Gastrocnemius medialis (tissue), 4 donors: ENCODE data around the gene RBKS. TPM values are rescaled to one million over a fixed set of nuclear protein-coding genes. Genes with fewer than 3 reads are reported as not detected.

Experiments
- ATAC-seq, 2 donors: fragments of 150-250 bp; one replicate each; pipeline ENCODE4 v1.9.1; 2016
- DNase-seq, 2 donors: peaks; one replicate each; pipeline ENCODE4 v3.0.0-alpha.2; 2019
- H3K27ac ChIP-seq, 4 donors: fragments of 200-600 bp; sonication (generic); 1 replicate in 1 of 4; 2 replicates in 3 of 4; pipeline ENCODE4 v1.5.1; 2016 to 2018; ENCODE audit warnings: mild to moderate bottlenecking in 2 of 4, moderate library complexity in 1 of 4
- H3K27me3 ChIP-seq, 3 donors: fragments of 200-600 bp; sonication (generic) in 2 of 3; 1 replicate in 1 of 3; 2 replicates in 2 of 3; pipeline versions ENCODE4 v1.5.1 to v1.6.0; 2016 to 2019; ENCODE audit warnings: mild to moderate bottlenecking in 1 of 3, moderate library complexity in 1 of 3
- H3K36me3 ChIP-seq, 2 donors: fragments of 200-600 bp; sonication (generic) in 1 of 2; one replicate each; pipeline ENCODE4 v1.5.1; 2017 to 2018
- H3K4me1 ChIP-seq, 2 donors: fragments of 200-600 bp; sonication (generic) in 1 of 2; one replicate each; pipeline ENCODE4 v1.5.1; 2016 to 2017; ENCODE audit warnings: mild to moderate bottlenecking in 2 of 2
- H3K4me3 ChIP-seq, 4 donors: fragments of 200-600 bp; sonication (generic) in 3 of 4; 1 replicate in 1 of 4; 2 replicates in 3 of 4; pipeline ENCODE4 v1.5.1; 2016 to 2019; ENCODE audit warnings: mild to moderate bottlenecking in 2 of 4
- H3K9me3 ChIP-seq, 3 donors: fragments of 200-600 bp; sonication (generic) in 2 of 3; 1 replicate in 1 of 3; 2 replicates in 2 of 3; pipeline ENCODE4 v1.5.1; 2016 to 2019
- CTCF ChIP-seq, 5 experiments: fragments of 450-650 bp in 3 of 5; fragments of 200-600 bp in 2 of 5; sonication (generic) in 2 of 5; IDR thresholded peaks in 4 of 5; conservative IDR thresholded peaks in 1 of 5; 1 replicate in 4 of 5; 2 replicates in 1 of 5; pipeline ENCODE4 v1.5.1; 2016 to 2019; ENCODE audit warnings: antibody characterized with exemption in 5 of 5, mild to moderate bottlenecking in 3 of 5, moderate library complexity in 3 of 5
- POLR2A ChIP-seq, 2 donors: fragments of 450-650 bp; IDR thresholded peaks; one replicate each; pipeline ENCODE4 v1.6.1; 2017; ENCODE audit warnings: antibody characterized with exemption in 2 of 2, mild to moderate bottlenecking in 2 of 2, moderate library complexity in 2 of 2
- in situ Hi-C, 4 donors: fragments of 200-750 bp; cut with MboI; loops; one replicate each; pipeline versions ENCODE4 v1.15.0 to v1.8.0; 2017; ENCODE audit warnings: low sequenced_read_pairs in 4 of 4
- intact Hi-C: fragments of 100-400 bp; cut with DNase I; formaldehyde crosslinking; loops from one replicate; pipeline ENCODE4 v1.15.1; 2023; ENCODE audit warnings: low total_unique reads
- total RNA-seq, 4 donors: library from RNA; depleted of rRNA; stranded (reverse); fragments of >200 nt; gene quantifications; one replicate each; pipeline versions ENCODE4 v1.1.0 to v1.2.3, GENCODE V29; 2016

RBKS gene
- total RNA-seq, 4 donors from 2014 or later: 0.41 to 5.4 (median 3.0) TPM

- Histone ChIP-seq H3K27ac (no peak overlapping the region), H3K27me3 (no peaks in the 10 kb centered on the region), H3K9me3 (no peaks in the 10 kb centered on the region), H3K4me1 (peaks cover 0 to 24% of the 10 kb centered on the region in 2 donors), H3K36me3 (no peaks in the 10 kb centered on the region), H3K4me3 (no peak overlapping the region)
- intact Hi-C loops: loop anchor here (5.0 kb wide), 1 partner anchor 328 kb away; no protein-coding TSS in a partner anchor
- in situ Hi-C loops: no loop called here
- DNase-seq: no peak
- ATAC-seq: no peak
- TF ChIP-seq CTCF (IDR thresholded peaks at IDR 0.05 in 4 of 5, conservative IDR thresholded peaks at IDR 0.05 in 1 of 5): no peak
- no peak for TF ChIP-seq POLR2A (IDR thresholded peaks at IDR 0.05)
These were observed 126.3 kb downstream of the RBKS start for GRCh38 chr2:27763907-27764267.

- in situ Hi-C loops (no loop called here), intact Hi-C loops (loop anchor here (5.0 kb wide), 1 partner anchor 329 kb away; no protein-coding TSS in a partner anchor)
- Histone ChIP-seq H3K36me3 (no peaks in the 10 kb centered on the region), H3K4me1 (peaks cover 0 to 24% of the 10 kb centered on the region in 2 donors), H3K4me3 (no peak overlapping the region), H3K27me3 (no peaks in the 10 kb centered on the region), H3K27ac (no peak overlapping the region), H3K9me3 (no peaks in the 10 kb centered on the region)
- TF ChIP-seq CTCF (IDR thresholded peaks at IDR 0.05 in 4 of 5, conservative IDR thresholded peaks at IDR 0.05 in 1 of 5): no peak
- TF ChIP-seq POLR2A (IDR thresholded peaks at IDR 0.05): no peak
- ATAC-seq: no peak
- DNase-seq: no peak
These were observed 127.0 kb downstream of the RBKS start for GRCh38 chr2:27762951-27763906.

GRCh38 chr2:27756544-27757498 is 133.4 kb downstream of the RBKS start:
- ATAC-seq (peak; percentile 18 to 52), DNase-seq (peak; percentile 24 to 65)
- intact Hi-C loops: no loop called here
- peaks cover 7 to 18% of the 10 kb centered on the region in 2 donors for H3K4me1 ChIP-seq
- in situ Hi-C loops: loop anchor here in 1 of 4 donors (10.0 kb wide), 1 partner anchor 698 kb away; no protein-coding TSS in a partner anchor
- TF ChIP-seq POLR2A (IDR thresholded peaks at IDR 0.05) (no peak), CTCF (IDR thresholded peaks at IDR 0.05 in 4 of 5, conservative IDR thresholded peaks at IDR 0.05 in 1 of 5) (no peak)
- H3K36me3 ChIP-seq: no peaks in the 10 kb centered on the region
- H3K27ac ChIP-seq: peak overlapping the region in 3 of 4 donors; percentile 10 to 48 (median 40)
- no peaks in the 10 kb centered on the region for H3K9me3 ChIP-seq
- no peak overlapping the region for H3K4me3 ChIP-seq
- no peaks in the 10 kb centered on the region for H3K27me3 ChIP-seq

- H3K27me3 ChIP-seq: no peaks in the 10 kb centered on the region
- H3K4me3 ChIP-seq: no peak overlapping the region
- H3K4me1 ChIP-seq: peaks cover 7 to 17% of the 10 kb centered on the region in 2 donors
- H3K36me3 ChIP-seq: no peaks in the 10 kb centered on the region
- no peak overlapping the region for H3K27ac ChIP-seq
- intact Hi-C loops: no loop called here
- DNase-seq: no peak
- H3K9me3 ChIP-seq: no peaks in the 10 kb centered on the region
- in situ Hi-C loops: loop anchor here in 1 of 4 donors (10.0 kb wide), 1 partner anchor 699 kb away; no protein-coding TSS in a partner anchor
- TF ChIP-seq CTCF (IDR thresholded peaks at IDR 0.05 in 4 of 5, conservative IDR thresholded peaks at IDR 0.05 in 1 of 5) (no peak), POLR2A (IDR thresholded peaks at IDR 0.05) (no peak)
- no peak for ATAC-seq
These were observed 134.1 kb downstream of the RBKS start for GRCh38 chr2:27756091-27756490.
